ENCODE measurements around the gene CD93. TPM values are rescaled to one million over a fixed set of nuclear protein-coding genes. Genes with fewer than 3 reads are reported as not detected.

CD93 gene
- total RNA-seq, 4 donors from 2014 or later = 6.3 to 14.3 (median 7.9) TPM

DNA sequence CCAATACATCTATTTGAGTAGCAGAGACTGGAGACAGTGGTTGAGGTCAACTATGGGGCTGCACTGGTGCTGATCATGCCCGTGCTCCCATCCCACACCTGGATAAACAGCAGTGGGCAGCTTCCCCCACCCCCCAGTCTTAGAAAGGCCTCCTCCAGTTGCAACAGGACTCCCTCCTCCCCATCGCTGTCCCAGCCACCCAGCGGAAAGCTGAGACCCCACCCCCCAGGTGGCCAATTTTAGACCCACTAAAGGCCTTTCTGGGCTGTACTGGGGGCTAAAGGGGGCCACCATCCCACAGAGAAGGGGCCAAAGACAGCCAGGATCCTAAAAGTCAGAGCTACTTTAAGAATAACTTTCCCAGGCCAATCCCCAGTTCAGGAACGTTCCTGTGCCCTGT lies 52.2 kb downstream of the CD93 start:
- in situ Hi-C loops (cut with MboI; ENCODE audit: low pct_ligation_motif_present in 1 of 4, low pct_unique_long_range_greater_than_20kb in 1 of 4, low sequenced_read_pairs in 3 of 4) (no loop called here), intact Hi-C loops (cut with DNase I; ENCODE audit: low total_unique reads) (no loop called here)
- no peak overlapping the region for H3K27ac ChIP-seq
- 82% methylated on average over 4 of the region's 4 CpGs; no CpG with 5 or more reads in 1 of the 2 donors for WGBS, 2 donors (ENCODE audit: low coverage in 1 of 2)
- no peaks in the 10 kb centered on the region for H3K9me3 ChIP-seq
- no peaks in the 10 kb centered on the region for H3K36me3 ChIP-seq
- H3K4me3 ChIP-seq = no peak overlapping the region
- no peak for DNase-seq
- TF ChIP-seq POLR2A (IDR thresholded peaks at IDR 0.05) (no peak), EP300 (IDR thresholded peaks at IDR 0.05; ENCODE audit: low read depth) (no peak), POLR2AphosphoS5 (IDR thresholded peaks at IDR 0.05) (no peak)
- TF ChIP-seq, protein P1, sequence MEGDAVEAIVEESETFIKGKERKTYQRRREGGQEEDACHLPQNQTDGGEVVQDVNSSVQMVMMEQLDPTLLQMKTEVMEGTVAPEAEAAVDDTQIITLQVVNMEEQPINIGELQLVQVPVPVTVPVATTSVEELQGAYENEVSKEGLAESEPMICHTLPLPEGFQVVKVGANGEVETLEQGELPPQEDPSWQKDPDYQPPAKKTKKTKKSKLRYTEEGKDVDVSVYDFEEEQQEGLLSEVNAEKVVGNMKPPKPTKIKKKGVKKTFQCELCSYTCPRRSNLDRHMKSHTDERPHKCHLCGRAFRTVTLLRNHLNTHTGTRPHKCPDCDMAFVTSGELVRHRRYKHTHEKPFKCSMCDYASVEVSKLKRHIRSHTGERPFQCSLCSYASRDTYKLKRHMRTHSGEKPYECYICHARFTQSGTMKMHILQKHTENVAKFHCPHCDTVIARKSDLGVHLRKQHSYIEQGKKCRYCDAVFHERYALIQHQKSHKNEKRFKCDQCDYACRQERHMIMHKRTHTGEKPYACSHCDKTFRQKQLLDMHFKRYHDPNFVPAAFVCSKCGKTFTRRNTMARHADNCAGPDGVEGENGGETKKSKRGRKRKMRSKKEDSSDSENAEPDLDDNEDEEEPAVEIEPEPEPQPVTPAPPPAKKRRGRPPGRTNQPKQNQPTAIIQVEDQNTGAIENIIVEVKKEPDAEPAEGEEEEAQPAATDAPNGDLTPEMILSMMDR (IDR thresholded peaks at IDR 0.05) = no peak
- H3K4me1 ChIP-seq = no peaks in the 10 kb centered on the region
- peaks cover 24% of the 10 kb centered on the region for H3K27me3 ChIP-seq

DNA sequence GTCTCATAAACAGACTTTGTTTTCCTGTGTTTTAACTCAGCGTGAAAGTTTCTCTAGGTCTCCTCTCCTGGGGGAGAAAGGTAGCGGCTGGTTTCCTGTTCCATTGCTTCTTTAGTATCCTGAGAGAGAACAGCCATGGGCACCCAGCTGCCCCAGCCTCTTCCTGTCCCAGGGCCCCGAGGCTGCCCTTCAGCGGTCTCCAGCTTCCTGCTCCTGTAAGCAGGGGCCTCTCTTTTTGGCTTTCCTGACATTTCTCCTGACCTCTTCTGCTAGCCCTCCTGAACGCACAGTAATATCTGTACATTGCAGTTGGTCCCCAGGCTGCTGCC lies 53.4 kb downstream of the CD93 start:
- WGBS, 2 donors (ENCODE audit: low coverage in 1 of 2) = 67% methylated on average over 5 of the region's 5 CpGs; no CpG with 5 or more reads in 1 of the 2 donors
- in situ Hi-C loops (cut with MboI; ENCODE audit: low pct_ligation_motif_present in 1 of 4, low pct_unique_long_range_greater_than_20kb in 1 of 4, low sequenced_read_pairs in 3 of 4) (no loop called here), intact Hi-C loops (cut with DNase I; ENCODE audit: low total_unique reads) (no loop called here)
- Histone ChIP-seq H3K9me3 (no peaks in the 10 kb centered on the region), H3K27ac (no peak overlapping the region), H3K4me1 (no peaks in the 10 kb centered on the region), H3K36me3 (no peaks in the 10 kb centered on the region), H3K4me3 (no peak overlapping the region), H3K27me3 (peaks cover 24% of the 10 kb centered on the region)
- TF ChIP-seq EP300 (IDR thresholded peaks at IDR 0.05; ENCODE audit: low read depth) (no peak), POLR2A (IDR thresholded peaks at IDR 0.05) (no peak), POLR2AphosphoS5 (IDR thresholded peaks at IDR 0.05) (no peak)
- TF ChIP-seq, protein P1 (IDR thresholded peaks at IDR 0.05) = no peak
- no peak for DNase-seq

DNA sequence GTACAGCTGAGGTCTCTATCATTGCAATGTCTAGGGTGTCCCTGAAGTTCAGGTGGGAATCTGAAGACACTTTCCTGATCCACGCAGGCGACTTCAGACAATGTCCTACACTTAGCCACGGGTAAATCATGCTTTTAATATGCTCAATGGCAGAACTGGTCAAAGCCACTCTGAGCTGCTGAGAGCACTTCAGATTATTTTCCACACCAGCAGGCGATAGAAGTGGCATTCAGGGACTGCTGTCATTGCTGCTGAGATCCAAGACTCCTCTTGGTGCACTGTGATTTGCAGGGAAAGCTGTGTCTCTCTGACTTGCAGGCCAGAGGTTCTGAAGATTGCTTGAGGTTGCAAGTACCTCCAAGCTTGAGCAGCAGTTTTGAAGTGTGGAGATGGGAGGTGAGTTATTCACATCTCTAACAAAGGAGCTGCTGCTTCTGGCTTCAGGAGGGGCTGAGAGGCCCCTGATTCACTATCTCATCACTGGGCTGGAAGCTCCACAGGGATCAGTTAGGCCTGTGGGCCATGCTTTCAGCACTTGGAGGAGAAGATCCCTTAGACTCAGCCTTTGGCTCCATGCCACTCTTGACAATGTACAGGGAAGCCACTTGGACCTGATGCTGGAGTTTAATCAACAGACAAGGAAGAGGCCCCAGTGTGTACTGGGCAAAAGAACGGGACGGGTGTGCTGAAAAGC lies 53.9 kb downstream of the CD93 start:
- DNase-seq = no peak
- H3K27me3 ChIP-seq = peaks cover 24% of the 10 kb centered on the region
- no peak overlapping the region for H3K27ac ChIP-seq
- WGBS, 2 donors (ENCODE audit: low coverage in 1 of 2) = 80% methylated on average over 6 of the region's 6 CpGs; no CpG with 5 or more reads in 1 of the 2 donors
- intact Hi-C loops (cut with DNase I; ENCODE audit: low total_unique reads) (no loop called here), in situ Hi-C loops (cut with MboI; ENCODE audit: low pct_ligation_motif_present in 1 of 4, low pct_unique_long_range_greater_than_20kb in 1 of 4, low sequenced_read_pairs in 3 of 4) (no loop called here)
- H3K4me1 ChIP-seq = no peaks in the 10 kb centered on the region
- TF ChIP-seq, protein P1 (IDR thresholded peaks at IDR 0.05) = no peak
- TF ChIP-seq POLR2AphosphoS5 (IDR thresholded peaks at IDR 0.05) (no peak), POLR2A (IDR thresholded peaks at IDR 0.05) (no peak), EP300 (IDR thresholded peaks at IDR 0.05; ENCODE audit: low read depth) (no peak)
- H3K36me3 ChIP-seq = no peaks in the 10 kb centered on the region
- no peaks in the 10 kb centered on the region for H3K9me3 ChIP-seq
- no peak overlapping the region for H3K4me3 ChIP-seq

DNA sequence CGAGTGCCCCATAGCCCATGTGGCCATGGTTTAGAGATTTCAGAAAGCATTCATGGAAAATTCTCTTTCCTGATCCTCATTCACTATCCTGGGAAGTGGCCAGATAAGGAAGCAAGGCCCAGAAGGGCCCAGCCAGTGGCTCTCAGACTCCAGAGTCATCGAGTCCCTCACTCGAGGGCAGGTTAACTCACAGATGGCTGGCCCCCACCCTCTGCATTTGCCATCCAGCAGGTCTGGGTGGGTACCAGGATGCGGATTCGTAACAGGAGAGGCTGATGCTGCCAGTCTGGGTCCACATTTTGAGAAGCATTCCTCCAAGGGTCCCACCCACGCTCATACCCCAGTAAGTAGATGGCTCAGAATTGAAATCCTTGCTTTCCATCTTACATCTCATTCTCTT lies 54.8 kb downstream of the CD93 start:
- Histone ChIP-seq H3K4me3 (no peak overlapping the region), H3K4me1 (no peaks in the 10 kb centered on the region), H3K9me3 (no peaks in the 10 kb centered on the region), H3K27me3 (peaks cover 20% of the 10 kb centered on the region), H3K27ac (no peak overlapping the region), H3K36me3 (no peaks in the 10 kb centered on the region)
- no peak for DNase-seq
- WGBS, 2 donors (ENCODE audit: low coverage in 1 of 2) = 90% methylated on average over 6 of the region's 6 CpGs; no CpG with 5 or more reads in 1 of the 2 donors
- TF ChIP-seq, protein P1 (IDR thresholded peaks at IDR 0.05) = no peak
- TF ChIP-seq POLR2A (IDR thresholded peaks at IDR 0.05) (no peak), EP300 (IDR thresholded peaks at IDR 0.05; ENCODE audit: low read depth) (no peak), POLR2AphosphoS5 (IDR thresholded peaks at IDR 0.05) (no peak)
- in situ Hi-C loops (cut with MboI; ENCODE audit: low pct_ligation_motif_present in 1 of 4, low pct_unique_long_range_greater_than_20kb in 1 of 4, low sequenced_read_pairs in 3 of 4) = no loop called here
- intact Hi-C loops (cut with DNase I; ENCODE audit: low total_unique reads) = no loop called here

Other genes with a start within 250 kb of the CD93 start
- gene SSTR4, start 51.0 kb downstream of the CD93 start, total RNA-seq = not detected
- 10 to 100 TPM in 3 of 4 donors, 1 to 10 TPM in 1; 7.8 to 30.3 (median 18.6) TPM for gene THBD, start 36.7 kb downstream of the CD93 start, total RNA-seq

Measured in transverse colon (tissue), 4 donors.